Esophagus (tissue), 2 donors: ENCODE measurements around the gene NIN. TPM values are rescaled to one million over a fixed set of nuclear protein-coding genes. Genes with fewer than 3 reads are reported as not detected.

ENCODE experiments used
- H3K27ac ChIP-seq, 2 donors: one replicate each; pipeline ENCODE4 v1.5.1; 2013; ENCODE audit warnings: low read depth in 2 of 2, mild to moderate bottlenecking in 2 of 2, inconsistent platforms in 1 of 2, low read length in 1 of 2, moderate library complexity in 1 of 2
- H3K27me3 ChIP-seq, 2 donors: one replicate each; pipeline ENCODE4 v1.6.1; 2013; ENCODE audit warnings: low read length in 2 of 2, control low read depth in 1 of 2, mild to moderate bottlenecking in 1 of 2; ENCODE audit not compliant: insufficient read depth in 2 of 2, control insufficient read depth in 1 of 2
- H3K36me3 ChIP-seq, 2 donors: one replicate each; pipeline ENCODE4 v1.6.1; 2013; ENCODE audit warnings: low read length in 1 of 2; ENCODE audit not compliant: control insufficient read depth in 2 of 2, insufficient read depth in 2 of 2
- H3K4me1 ChIP-seq, 2 donors: one replicate each; pipeline ENCODE4 v1.6.1; 2013; ENCODE audit warnings: low read length in 1 of 2; ENCODE audit not compliant: control insufficient read depth in 2 of 2, insufficient read depth in 2 of 2
- H3K4me3 ChIP-seq, 2 donors: one replicate each; pipeline ENCODE4 v1.5.1; 2013; ENCODE audit warnings: low read length in 2 of 2, mild to moderate bottlenecking in 2 of 2, low read depth in 1 of 2, moderate library complexity in 1 of 2
- H3K9me3 ChIP-seq, 2 donors: one replicate each; pipeline ENCODE4 v1.6.1; 2013; ENCODE audit warnings: mild to moderate bottlenecking in 2 of 2, low read depth in 1 of 2, low read length in 1 of 2, moderate library complexity in 1 of 2; ENCODE audit not compliant: control insufficient read depth in 2 of 2, insufficient read depth in 1 of 2
- WGBS, 2 donors: extraction: QIAGEN DNeasy Blood & Tissue Kit; methylation state at CpG; one replicate each; pipeline ENCODE4 v1.1.7; 2013; 5-methylcytosine and 5-hydroxymethylcytosine counted together
- polyA plus RNA-seq, 2 donors: library from polyadenylated mRNA; stranded (reverse); fragments of 200-250 nt; gene quantifications; one replicate each; pipeline ENCODE4 v1.2.3, GENCODE V29; 2013
- donor health status: healthy with polysubstance abuse.
- donor health status: Bipolar disorder and iron deficiency.

Gene NIN
- polyA plus RNA-seq, 2 donors, result 6.2 to 6.8 TPM

GRCh38 chr14:50774542-50775267 is 56.3 kb downstream of the NIN start:
- H3K9me3 ChIP-seq, result no peaks in the 10 kb centered on the region
- peaks cover 6 to 12% of the 10 kb centered on the region in 2 donors for H3K36me3 ChIP-seq
- H3K4me1 ChIP-seq, result no peaks in the 10 kb centered on the region
- H3K27ac ChIP-seq, result peak overlapping the region in 1 of 2 donors; percentile 13
- no peaks in the 10 kb centered on the region for H3K27me3 ChIP-seq
- no peak overlapping the region for H3K4me3 ChIP-seq
- 87 to 93% methylated on average over 8 of the region's 8 CpGs for WGBS, 2 donors

- Histone ChIP-seq H3K36me3 (peaks cover 6 to 14% of the 10 kb centered on the region in 2 donors), H3K4me1 (no peaks in the 10 kb centered on the region), H3K4me3 (no peak overlapping the region), H3K27me3 (no peaks in the 10 kb centered on the region), H3K27ac (no peak overlapping the region), H3K9me3 (no peaks in the 10 kb centered on the region)
- 59% methylated on average over 7 of the region's 7 CpGs for WGBS, 2 donors
These were observed 57.1 kb downstream of the NIN start for GRCh38 chr14:50773632-50774541.

GRCh38 chr14:50772412-50772811 is 58.5 kb downstream of the NIN start:
- no peaks in the 10 kb centered on the region for H3K9me3 ChIP-seq
- no peaks in the 10 kb centered on the region for H3K27me3 ChIP-seq
- no peak overlapping the region for H3K4me3 ChIP-seq
- no peak overlapping the region for H3K27ac ChIP-seq
- H3K4me1 ChIP-seq, result no peaks in the 10 kb centered on the region
- WGBS, 2 donors, result 85 to 87% methylated on average over 7 of the region's 7 CpGs
- H3K36me3 ChIP-seq, result peaks cover 8 to 14% of the 10 kb centered on the region in 2 donors

- Histone ChIP-seq H3K27ac (no peak overlapping the region), H3K36me3 (peaks cover 8 to 18% of the 10 kb centered on the region in 2 donors), H3K27me3 (no peaks in the 10 kb centered on the region), H3K9me3 (no peaks in the 10 kb centered on the region), H3K4me1 (no peaks in the 10 kb centered on the region), H3K4me3 (no peak overlapping the region)
- 94 to 96% methylated on average over 8 of the region's 8 CpGs for WGBS, 2 donors
These were observed 60.4 kb downstream of the NIN start for GRCh38 chr14:50770586-50770985.

GRCh38 chr14:50769863-50770500 is 61.0 kb downstream of the NIN start:
- no peaks in the 10 kb centered on the region for H3K27me3 ChIP-seq
- H3K9me3 ChIP-seq, result no peaks in the 10 kb centered on the region
- H3K4me1 ChIP-seq, result no peaks in the 10 kb centered on the region
- no peak overlapping the region for H3K27ac ChIP-seq
- 73 to 88% methylated on average over 13 of the region's 13 CpGs for WGBS, 2 donors
- peaks cover 8 to 18% of the 10 kb centered on the region in 2 donors for H3K36me3 ChIP-seq
- no peak overlapping the region for H3K4me3 ChIP-seq

- Histone ChIP-seq H3K27ac (no peak overlapping the region), H3K4me3 (no peak overlapping the region), H3K9me3 (no peaks in the 10 kb centered on the region), H3K4me1 (no peaks in the 10 kb centered on the region), H3K36me3 (peaks cover 10 to 18% of the 10 kb centered on the region in 2 donors), H3K27me3 (no peaks in the 10 kb centered on the region)
- 84 to 93% methylated on average over 3 of the region's 3 CpGs for WGBS, 2 donors
These were observed 62.3 kb downstream of the NIN start for GRCh38 chr14:50768680-50769079.

GRCh38 chr14:50766338-50766886 is 64.5 kb downstream of the NIN start:
- Histone ChIP-seq H3K27me3 (no peaks in the 10 kb centered on the region), H3K4me3 (no peak overlapping the region), H3K27ac (no peak overlapping the region), H3K4me1 (no peaks in the 10 kb centered on the region), H3K9me3 (no peaks in the 10 kb centered on the region), H3K36me3 (peaks cover 13 to 21% of the 10 kb centered on the region in 2 donors)
- 67 to 79% methylated on average over 6 of the region's 6 CpGs for WGBS, 2 donors

GRCh38 chr14:50763382-50764007 is 67.5 kb downstream of the NIN start:
- H3K9me3 ChIP-seq, result no peaks in the 10 kb centered on the region
- H3K4me3 ChIP-seq, result no peak overlapping the region
- H3K4me1 ChIP-seq, result no peaks in the 10 kb centered on the region
- H3K27ac ChIP-seq, result no peak overlapping the region
- H3K27me3 ChIP-seq, result no peaks in the 10 kb centered on the region
- WGBS, 2 donors, result 63 to 73% methylated on average over 12 of the region's 12 CpGs
- peaks cover 6 to 7% of the 10 kb centered on the region in 2 donors for H3K36me3 ChIP-seq

GRCh38 chr14:50762931-50763300 is 68.0 kb downstream of the NIN start:
- H3K4me1 ChIP-seq, result no peaks in the 10 kb centered on the region
- no peaks in the 10 kb centered on the region for H3K27me3 ChIP-seq
- H3K36me3 ChIP-seq, result peaks cover 7 to 9% of the 10 kb centered on the region in 2 donors
- WGBS, 2 donors, result 78 to 81% methylated on average over 3 of the region's 3 CpGs
- H3K9me3 ChIP-seq, result no peaks in the 10 kb centered on the region
- no peak overlapping the region for H3K27ac ChIP-seq
- H3K4me3 ChIP-seq, result no peak overlapping the region
